ENCODE measurements around the gene PGGT1B. TPM values are rescaled to one million over a fixed set of nuclear protein-coding genes. Genes with fewer than 3 reads are reported as not detected.

Gene PGGT1B
- total and polyA plus RNA-seq, 2 of the 8 experiments (the other 6 are each of a cell fraction or from before 2014, with no cell fraction given), result 1.9 to 43.1 TPM

DNA sequence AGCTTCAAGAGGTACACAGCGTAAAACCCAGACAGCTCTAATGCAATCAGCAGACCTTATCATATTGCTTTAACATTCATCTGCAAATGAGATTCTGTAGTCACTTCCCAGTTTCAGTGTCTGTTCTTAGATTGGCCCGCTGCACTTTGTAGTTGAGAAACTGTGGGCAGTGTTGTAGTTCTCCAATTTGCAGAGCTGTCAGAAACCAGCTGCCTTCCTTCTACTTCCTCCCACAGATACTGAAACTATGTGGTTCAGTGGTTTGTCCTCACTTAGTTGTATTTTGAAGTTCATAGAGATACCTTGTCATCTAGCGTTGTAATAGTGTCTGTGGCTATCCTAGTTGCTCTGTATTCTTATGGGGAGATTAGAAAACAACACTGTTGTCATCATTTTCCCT is 53.4 kb downstream of the PGGT1B start:
- Histone ChIP-seq H2AK5ac (ENCODE audit: low read depth, low read length) (no peak overlapping the region), H3K9ac (replicated peaks in 1 of 4; ENCODE audit: extremely low read depth in 1 of 4, low read depth in 3 of 4, low read length in 3 of 4) (no peak overlapping the region), H3K27me3 (replicated peaks in 1 of 4; ENCODE audit: control insufficient read depth in 3 of 4, extremely low read depth in 1 of 4, insufficient read depth in 3 of 4, low read length in 3 of 4) (no peaks in the 10 kb centered on the region), H3K4me1 (replicated peaks in 1 of 4; ENCODE audit: control insufficient read depth in 3 of 4, insufficient read depth in 4 of 4, low read length in 3 of 4) (no peaks in the 10 kb centered on the region), H2BK5ac (ENCODE audit: low read depth, low read length) (no peak overlapping the region), H2AFZ (ENCODE audit: low read length) (no peak overlapping the region), H3K79me2 (ENCODE audit: control insufficient read depth in 1 of 2, insufficient read depth in 2 of 2, low read length in 2 of 2) (no peaks in the 10 kb centered on the region), H3K4ac (replicated peaks; ENCODE audit: insufficient read length, low read depth, low read length) (no peak overlapping the region), H4K91ac (replicated peaks; ENCODE audit: insufficient read length, low read length) (no peak overlapping the region), H4K8ac (ENCODE audit: extremely low read depth, insufficient read depth, low read length) (no peak overlapping the region), H3K23me2 (ENCODE audit: low read depth, low read length) (no peaks in the 10 kb centered on the region), H2BK15ac (ENCODE audit: low read length) (no peak overlapping the region), H2BK20ac (ENCODE audit: low read length) (no peak overlapping the region), H3K4me2 (ENCODE audit: insufficient read depth in 1 of 2, low read depth in 2 of 2, low read length in 2 of 2) (no peak overlapping the region), H4K20me1 (replicated peaks in 1 of 2; ENCODE audit: control insufficient read depth in 1 of 2, insufficient read depth in 2 of 2, low read length in 2 of 2) (no peaks in the 10 kb centered on the region), H3K18ac (ENCODE audit: extremely low read depth, low read length) (no peak overlapping the region), H3K23ac (ENCODE audit: insufficient read length) (no peak overlapping the region), H4K5ac (ENCODE audit: insufficient read length, low read depth, low read length) (no peak overlapping the region), H3K14ac (ENCODE audit: insufficient read length) (no peak overlapping the region), H3K36me3 (ENCODE audit: control insufficient read depth in 2 of 4, insufficient read depth in 4 of 4, low read length in 3 of 4) (no peaks in the 10 kb centered on the region), H3K79me1 (ENCODE audit: low read depth, low read length) (no peaks in the 10 kb centered on the region), H3K9me3 (ENCODE audit: insufficient read depth in 2 of 2, low read depth in 1 of 2, low read length in 1 of 2) (no peaks in the 10 kb centered on the region), H3K27ac (ENCODE audit: low read depth, low read length) (no peak overlapping the region), H2BK120ac (replicated peaks; ENCODE audit: low read depth, low read length) (no peak overlapping the region), H2BK12ac (ENCODE audit: low read depth, low read length) (no peak overlapping the region), H3K56ac (replicated peaks; ENCODE audit: insufficient read length, low read depth, low read length) (no peak overlapping the region), H3K4me3 (ENCODE audit: extremely low read depth in 1 of 4, insufficient read depth in 2 of 4, low read depth in 3 of 4, low read length in 4 of 4) (no peak overlapping the region)
- 89% methylated on average over 3 of the region's 3 CpGs; no CpG with 5 or more reads in 1 of the 2 experiments for WGBS, 2 experiments (ENCODE audit: extremely low coverage in 1 of 2, insufficient coverage in 1 of 2, insufficient read length in 1 of 2, insufficient replicate concordance in 2 of 2, low coverage in 1 of 2, low lambda C conversion rate in 2 of 2, missing lambda C conversion rate in 1 of 2)
- DNase-seq (ENCODE audit: low read depth in 1 of 2, low spot score in 2 of 2), result no peak
- no peak for FAIRE-seq
- ChIA-PET POLR2A (ENCODE audit: partially characterized antibody) (no interaction called here), CTCF (ENCODE audit: partially characterized antibody) (no interaction called here)
- TF ChIP-seq POLR2AphosphoS5 (IDR thresholded peaks at IDR 0.05; ENCODE audit: low read depth, low read length) (no peak), SAP30 (IDR thresholded peaks at IDR 0.05; ENCODE audit: insufficient read depth, insufficient replicate concordance, low read length) (no peak)

Measured in H1 (cell line).